PC-9 (cell line): Measurements from ENCODE around the gene PPP4R1.

Experiments used
- CTCF ChIP-seq: fragments of 200-600 bp; sonication (generic); conservative IDR thresholded peaks from 2 replicates; pipeline ENCODE4 v1.6.1; 2017; ENCODE audit warnings: mixed run types, antibody characterized with exemption, mild to moderate bottlenecking, moderate library complexity
- EZH2 ChIP-seq: fragments of 200-600 bp; sonication (generic); IDR thresholded peaks from 2 replicates; pipeline ENCODE4 v1.8.0; 2017; ENCODE audit warnings: antibody characterized with exemption, low read depth

- no peak for TF ChIP-seq CTCF
- TF ChIP-seq EZH2 = no peak
Observed at GRCh38 chr18:9561759-9562158, 52.6 kb downstream of the PPP4R1 start.
